Stimulated activated CD4-positive, alpha-beta T cell treated with anti-CD3 and anti-CD28 coated beads, Interleukin-2, amount 100 ng/mL, for 48 hours (primary cell): ENCODE measurements around the gene SLC47A1.

Source experiments
- DNase-seq, 2 donors: peaks; one replicate each; pipeline ENCODE4 v3.0.0-alpha.2; 2020

SLC47A1 gene

DNA sequence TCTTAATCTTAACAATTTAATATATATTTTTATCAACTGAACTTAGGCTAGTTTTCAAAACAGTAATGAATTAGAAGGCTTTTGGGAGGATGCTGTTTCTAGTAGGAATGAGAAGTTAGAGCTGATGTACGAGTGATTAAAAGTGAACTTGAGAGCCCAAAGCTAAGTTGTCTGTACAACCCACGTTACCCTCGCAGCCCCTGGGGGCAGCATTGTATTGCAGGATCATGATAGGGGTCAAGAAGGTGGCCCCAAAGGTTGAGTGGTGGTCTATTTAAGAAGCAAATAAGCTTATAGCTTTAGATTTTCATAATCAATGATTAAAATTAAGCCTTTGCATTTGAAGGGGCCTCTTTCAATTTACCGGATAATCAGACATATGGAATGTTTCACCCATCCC, 81.2 kb downstream of the SLC47A1 start:
- no peak for DNase-seq

DNA sequence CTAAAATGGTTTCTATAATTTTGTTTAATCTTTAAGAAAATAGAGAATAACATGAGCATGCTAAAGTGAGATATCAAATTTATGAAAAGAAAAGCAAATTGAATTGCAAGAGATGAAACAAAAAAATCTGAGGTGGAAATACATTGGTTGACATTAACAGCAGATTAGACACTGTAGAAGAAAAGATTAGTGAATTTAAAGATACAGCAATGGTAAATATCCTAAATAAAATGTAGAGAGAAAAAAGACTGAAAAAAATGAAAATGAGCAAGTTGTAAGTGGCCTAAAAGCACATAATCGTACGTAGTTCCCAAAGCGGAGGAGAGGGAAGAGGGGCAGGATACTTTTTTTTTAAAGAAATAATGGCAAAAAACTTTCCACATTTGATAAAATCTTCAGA, 84.4 kb downstream of the SLC47A1 start:
- no peak for DNase-seq

DNA sequence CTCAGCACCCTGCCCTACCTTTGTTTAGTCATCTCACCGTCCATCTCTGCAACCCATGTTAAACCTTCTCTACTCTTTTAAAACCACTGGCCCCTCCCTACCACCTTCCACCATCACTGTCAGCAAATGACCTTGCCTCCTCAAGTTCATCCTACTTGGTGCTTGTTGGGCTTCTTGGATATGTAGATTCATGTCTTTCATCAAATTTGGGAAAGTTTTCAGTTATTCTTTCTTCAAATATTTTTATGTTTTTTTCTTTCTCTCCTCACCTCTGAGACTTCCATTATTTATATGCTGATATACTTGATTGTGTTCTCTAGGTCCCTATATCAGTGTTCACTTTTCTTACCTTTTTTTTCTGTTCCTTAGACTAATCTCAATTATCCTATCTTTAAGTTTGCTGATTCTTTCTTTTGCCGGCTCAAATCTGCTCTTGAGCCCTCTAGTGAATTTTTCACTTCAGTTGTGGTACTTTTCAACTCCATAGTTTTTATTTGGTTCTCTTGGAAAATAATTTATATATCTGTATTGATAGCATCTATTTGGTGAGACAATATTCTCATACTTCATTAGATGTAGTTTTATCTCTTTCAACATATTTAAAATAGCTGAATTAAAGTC, 86.2 kb downstream of the SLC47A1 start:
- no peak for DNase-seq

DNA sequence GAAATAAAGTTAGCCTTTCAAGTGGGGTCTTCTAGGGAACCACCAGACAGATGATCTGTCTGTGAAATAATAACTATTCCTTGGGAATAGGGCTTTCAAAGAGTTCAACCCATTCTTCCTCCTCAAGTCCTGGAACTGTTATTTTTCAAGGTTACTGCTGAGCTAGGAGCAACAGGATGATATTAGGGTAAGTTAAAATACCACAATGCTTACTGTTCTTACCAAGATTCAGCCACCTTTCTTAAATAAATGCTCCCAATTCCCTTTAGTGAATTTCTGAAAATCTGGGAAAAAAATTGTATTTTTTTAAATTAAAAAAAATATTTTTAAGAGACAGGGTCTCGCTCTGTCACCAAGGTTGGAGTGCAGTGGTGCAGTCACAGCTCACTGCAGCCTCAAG, 88.0 kb downstream of the SLC47A1 start:
- no peak for DNase-seq

DNA sequence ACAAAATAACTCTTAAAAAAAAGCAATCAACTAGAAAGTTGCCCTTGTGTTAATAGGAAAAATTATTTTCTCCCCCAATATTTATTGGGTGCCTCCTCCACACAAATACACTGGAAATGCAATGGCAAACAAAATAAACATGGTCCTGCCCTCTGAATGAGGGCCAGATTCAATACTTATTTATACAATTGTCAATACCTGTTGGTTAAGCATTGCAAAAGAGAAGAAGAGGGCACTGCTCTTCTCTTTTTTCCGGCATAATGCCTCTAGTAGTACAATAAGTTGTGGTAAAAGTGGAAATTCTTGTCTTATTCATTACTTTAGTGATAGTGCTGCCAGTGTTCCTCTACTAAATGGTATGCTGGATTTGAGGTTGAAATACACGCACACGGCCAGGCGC, 92.4 kb downstream of the SLC47A1 start:
- DNase-seq, result no peak
